DND-41 (cell line): ENCODE measurements around the gene PRKCD.

ENCODE experiments used
- ATAC-seq: fragments of 200-7000 bp; cut with Tn5 transposase; 3 replicates; pipeline ENCODE4 v1.9.1; 2021; ENCODE audit warnings: low read depth; ENCODE audit not compliant: insufficient read depth
- DNase-seq: peaks from one replicate; pipeline ENCODE4 v3.0.0-alpha.2; 2020
- H2AFZ ChIP-seq: 2 replicates; pipeline ENCODE4 v1.6.0; 2012; ENCODE audit warnings: low read depth, low read length
- H3K27ac ChIP-seq: 2 replicates; pipeline ENCODE4 v1.5.1; 2012; ENCODE audit warnings: low read length, inconsistent platforms
- H3K27me3 ChIP-seq: fragments of 200-600 bp; sonication (generic); 2 replicates; pipeline ENCODE4 v1.6.0; 2012; ENCODE audit warnings: low read length, mild to moderate bottlenecking, inconsistent platforms; ENCODE audit not compliant: insufficient read depth, poor library complexity
- H3K36me3 ChIP-seq: 2 replicates; pipeline ENCODE4 v1.5.1; 2012; ENCODE audit warnings: low read length, inconsistent platforms; ENCODE audit not compliant: insufficient read depth
- H3K4me1 ChIP-seq: 2 replicates; pipeline ENCODE4 v1.5.1; 2012; ENCODE audit warnings: mild to moderate bottlenecking, low read length; ENCODE audit not compliant: insufficient read depth
- H3K4me2 ChIP-seq: 2 replicates; pipeline ENCODE4 v1.6.0; 2012; ENCODE audit warnings: mild to moderate bottlenecking, moderate library complexity, low read length, inconsistent platforms; ENCODE audit not compliant: insufficient read depth
- H3K4me3 ChIP-seq, 2 experiments: fragments of 200-600 bp in 1 of 2; shearing (Covaris generic) in 1 of 2; 2 replicates each; pipeline ENCODE4 v1.5.1; 2012 to 2016; ENCODE audit warnings: inconsistent platforms in 2 of 2, low read length in 2 of 2, mild to moderate bottlenecking in 2 of 2, low read depth in 1 of 2, moderate library complexity in 1 of 2
- H3K79me2 ChIP-seq: 2 replicates; pipeline ENCODE4 v1.6.0; 2012; ENCODE audit warnings: low read length, inconsistent platforms; ENCODE audit not compliant: insufficient read depth
- H3K9ac ChIP-seq: 2 replicates; pipeline ENCODE4 v1.6.0; 2012; ENCODE audit warnings: low read depth, mild to moderate bottlenecking, inconsistent platforms, low read length, moderate library complexity
- H3K9me3 ChIP-seq: 2 replicates; pipeline ENCODE4 v1.5.1; 2012; ENCODE audit warnings: low read length, moderate library complexity, mild to moderate bottlenecking, inconsistent platforms; ENCODE audit not compliant: insufficient read depth, severe bottlenecking
- H4K20me1 ChIP-seq: 2 replicates; pipeline ENCODE4 v1.6.0; 2012; ENCODE audit warnings: low read length; ENCODE audit not compliant: insufficient read depth
- CTCF ChIP-seq: IDR thresholded peaks from 2 replicates; pipeline ENCODE4 v1.5.1; 2012; ENCODE audit warnings: borderline replicate concordance, low read length, moderate library complexity, mild to moderate bottlenecking; ENCODE audit not compliant: poor library complexity, severe bottlenecking; ENCODE audit errors: extremely low read depth
- EZH2 ChIP-seq: IDR thresholded peaks from 3 replicates; pipeline ENCODE4 v1.6.1; 2012; ENCODE audit warnings: borderline replicate concordance, low read depth, mild to moderate bottlenecking, moderate library complexity, low read length, inconsistent platforms; ENCODE audit not compliant: severe bottlenecking

PRKCD gene

GRCh38 chr3:53184701-53185100 is 23.7 kb downstream of the PRKCD start:
- no peaks in the 10 kb centered on the region for H3K9me3 ChIP-seq
- H3K79me2 ChIP-seq, result no peaks in the 10 kb centered on the region
- H2AFZ ChIP-seq, result no peak overlapping the region
- DNase-seq (no peak), ATAC-seq (no peak)
- no peak overlapping the region for H3K4me3 ChIP-seq
- H3K9ac ChIP-seq, result no peak overlapping the region
- no peaks in the 10 kb centered on the region for H3K36me3 ChIP-seq
- H3K27ac ChIP-seq, result no peak overlapping the region
- no peaks in the 10 kb centered on the region for H4K20me1 ChIP-seq
- TF ChIP-seq CTCF, result no peak
- TF ChIP-seq EZH2, result no peak
- no peaks in the 10 kb centered on the region for H3K27me3 ChIP-seq
- no peaks in the 10 kb centered on the region for H3K4me1 ChIP-seq
- no peak overlapping the region for H3K4me2 ChIP-seq

- Histone ChIP-seq H3K36me3 (no peaks in the 10 kb centered on the region), H2AFZ (no peak overlapping the region), H3K9me3 (no peaks in the 10 kb centered on the region), H3K4me3 (no peak overlapping the region), H3K27ac (no peak overlapping the region), H3K27me3 (no peaks in the 10 kb centered on the region), H3K4me1 (no peaks in the 10 kb centered on the region), H3K79me2 (no peaks in the 10 kb centered on the region), H3K9ac (no peak overlapping the region), H3K4me2 (no peak overlapping the region), H4K20me1 (no peaks in the 10 kb centered on the region)
- ATAC-seq (no peak), DNase-seq (no peak)
- no peak for TF ChIP-seq CTCF
- no peak for TF ChIP-seq EZH2
Observed at GRCh38 chr3:53185761-53186465, 24.9 kb downstream of the PRKCD start.

- H3K27ac ChIP-seq, result no peak overlapping the region
- H3K4me2 ChIP-seq, result no peak overlapping the region
- H3K27me3 ChIP-seq, result no peaks in the 10 kb centered on the region
- H3K4me3 ChIP-seq, result no peak overlapping the region
- no peak for ATAC-seq
- no peak for TF ChIP-seq EZH2
- TF ChIP-seq CTCF, result no peak
- H3K4me1 ChIP-seq, result no peaks in the 10 kb centered on the region
- H2AFZ ChIP-seq, result no peak overlapping the region
- no peak for DNase-seq
- H3K79me2 ChIP-seq, result no peaks in the 10 kb centered on the region
- H3K9ac ChIP-seq, result no peak overlapping the region
- no peaks in the 10 kb centered on the region for H4K20me1 ChIP-seq
- no peaks in the 10 kb centered on the region for H3K9me3 ChIP-seq
- H3K36me3 ChIP-seq, result no peaks in the 10 kb centered on the region
Observed at GRCh38 chr3:53186726-53187125, 25.7 kb downstream of the PRKCD start.
